Astrocyte (in vitro differentiated cells and primary cell): ENCODE results near the gene AFF2.

Source experiments
- EZH2 ChIP-seq: IDR thresholded peaks from 2 replicates; pipeline ENCODE4 v1.6.1; 2012; ENCODE audit warnings: mild to moderate bottlenecking, low read length, inconsistent platforms; ENCODE audit not compliant: insufficient read depth
- TF ChIP-seq, protein P1 (sequence below): IDR thresholded peaks from 2 replicates; pipeline ENCODE4 v1.5.1; 2011; ENCODE audit warnings: low read depth, mild to moderate bottlenecking, inconsistent platforms, low read length, moderate library complexity; ENCODE audit not compliant: insufficient read depth

DNA sequence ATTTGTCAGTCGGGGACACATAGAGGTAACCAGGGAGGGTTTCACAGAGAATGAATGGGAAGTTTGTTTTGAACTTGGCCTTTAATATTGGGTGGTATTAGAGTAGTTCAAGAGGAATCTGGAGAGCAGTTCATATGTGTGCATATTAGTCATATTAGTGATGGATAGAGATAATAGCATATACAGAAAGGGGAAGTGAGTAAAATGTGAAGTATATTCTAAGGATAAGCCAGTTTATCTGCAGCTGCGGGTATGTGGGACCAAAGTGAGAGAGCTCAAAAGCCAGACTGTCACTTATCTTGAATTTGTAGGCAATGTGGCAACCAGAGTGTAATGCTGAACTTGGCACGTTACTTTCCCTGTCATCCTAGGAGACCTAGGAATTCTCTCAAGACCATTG, 169.9 kb downstream of the AFF2 start:
- TF ChIP-seq, protein P1, sequence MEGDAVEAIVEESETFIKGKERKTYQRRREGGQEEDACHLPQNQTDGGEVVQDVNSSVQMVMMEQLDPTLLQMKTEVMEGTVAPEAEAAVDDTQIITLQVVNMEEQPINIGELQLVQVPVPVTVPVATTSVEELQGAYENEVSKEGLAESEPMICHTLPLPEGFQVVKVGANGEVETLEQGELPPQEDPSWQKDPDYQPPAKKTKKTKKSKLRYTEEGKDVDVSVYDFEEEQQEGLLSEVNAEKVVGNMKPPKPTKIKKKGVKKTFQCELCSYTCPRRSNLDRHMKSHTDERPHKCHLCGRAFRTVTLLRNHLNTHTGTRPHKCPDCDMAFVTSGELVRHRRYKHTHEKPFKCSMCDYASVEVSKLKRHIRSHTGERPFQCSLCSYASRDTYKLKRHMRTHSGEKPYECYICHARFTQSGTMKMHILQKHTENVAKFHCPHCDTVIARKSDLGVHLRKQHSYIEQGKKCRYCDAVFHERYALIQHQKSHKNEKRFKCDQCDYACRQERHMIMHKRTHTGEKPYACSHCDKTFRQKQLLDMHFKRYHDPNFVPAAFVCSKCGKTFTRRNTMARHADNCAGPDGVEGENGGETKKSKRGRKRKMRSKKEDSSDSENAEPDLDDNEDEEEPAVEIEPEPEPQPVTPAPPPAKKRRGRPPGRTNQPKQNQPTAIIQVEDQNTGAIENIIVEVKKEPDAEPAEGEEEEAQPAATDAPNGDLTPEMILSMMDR, result no peak
- TF ChIP-seq EZH2, result no peak
